H1 (cell line): ENCODE results near the gene ZBTB16. TPM values are rescaled to one million over a fixed set of nuclear protein-coding genes. Genes with fewer than 3 reads are reported as not detected.

Experiments
- BCL11A ChIP-seq, 2 experiments: IDR thresholded peaks; one replicate each; pipeline ENCODE4 v1.6.1; 2011; ENCODE audit warnings: low read depth in 2 of 2, low read length in 2 of 2, mild to moderate bottlenecking in 2 of 2
- GABPA ChIP-seq: IDR thresholded peaks from 2 replicates; pipeline ENCODE4 v1.6.1; 2011; ENCODE audit warnings: mild to moderate bottlenecking, low read length, moderate library complexity, borderline replicate concordance; ENCODE audit not compliant: insufficient read depth
- RAD21 ChIP-seq, 2 experiments: IDR thresholded peaks in 1 of 2; conservative IDR thresholded peaks in 1 of 2; 2 replicates each; pipeline ENCODE4 v1.6.1; 2011; ENCODE audit warnings: low read depth in 2 of 2, low read length in 2 of 2, improper control_type of control experiment in 1 of 2, inconsistent platforms in 1 of 2, mild to moderate bottlenecking in 1 of 2, moderate library complexity in 1 of 2
- SAP30 ChIP-seq: fragments of 300-600 bp; sonication (generic); IDR thresholded peaks from 2 replicates; pipeline ENCODE4 v1.7.1; 2012; ENCODE audit warnings: low read length, moderate library complexity, mild to moderate bottlenecking, inconsistent platforms; ENCODE audit not compliant: insufficient read depth, insufficient replicate concordance
- SIN3A ChIP-seq, 2 experiments: IDR thresholded peaks in 1 of 2; conservative IDR thresholded peaks in 1 of 2; 2 replicates each; pipeline ENCODE4 v1.6.1; 2011 to 2012; ENCODE audit warnings: low read length in 2 of 2, improper control_type of control experiment in 1 of 2, low read depth in 1 of 2, mild to moderate bottlenecking in 1 of 2
- YY1 ChIP-seq: IDR thresholded peaks from 2 replicates; pipeline ENCODE4 v1.6.1; 2011; ENCODE audit warnings: low read depth, mild to moderate bottlenecking, low read length
- polyA plus RNA-seq, 7 experiments: library from polyadenylated mRNA; depleted of rRNA in 3 of 7; stranded (reverse) in 5 of 7; unstranded in 2 of 7; fragments of >200 nt in 5 of 7; fragments of 200-250 nt in 2 of 7; gene quantifications; 1 replicate in 5 of 7; 2 replicates in 1 of 7; 4 replicates in 1 of 7; pipeline versions ENCODE4 v1.2.1 to v1.2.3, GENCODE V29; 2011 to 2013; ENCODE audit warnings: missing spikeins in 2 of 7, mixed read lengths in 2 of 7
- total RNA-seq: library from RNA; stranded (reverse); fragmentation: NEBNext Ultra II Directional; extraction: Animal tissue kit (Norgen Biotek cat#: 25700); gene quantifications from 2 replicates; pipeline ENCODE4 v1.2.1, GENCODE V29; 2021
- TF ChIP-seq, protein P1 (sequence below), 3 experiments: IDR thresholded peaks; 1 replicate in 2 of 3; 2 replicates in 1 of 3; pipeline versions ENCODE4 v1.5.1 to v1.6.1; 2011; ENCODE audit warnings: low read length in 3 of 3, mild to moderate bottlenecking in 3 of 3, inconsistent platforms in 2 of 3, low read depth in 1 of 3, moderate library complexity in 1 of 3; ENCODE audit not compliant: insufficient read depth in 1 of 3; ENCODE audit errors: control extremely low read depth in 1 of 3

ZBTB16 gene
- total and polyA plus RNA-seq, 2 of the 8 experiments (the other 6 are each of a cell fraction or from before 2014, with no cell fraction given), result 0.12 to 0.61 TPM

DNA sequence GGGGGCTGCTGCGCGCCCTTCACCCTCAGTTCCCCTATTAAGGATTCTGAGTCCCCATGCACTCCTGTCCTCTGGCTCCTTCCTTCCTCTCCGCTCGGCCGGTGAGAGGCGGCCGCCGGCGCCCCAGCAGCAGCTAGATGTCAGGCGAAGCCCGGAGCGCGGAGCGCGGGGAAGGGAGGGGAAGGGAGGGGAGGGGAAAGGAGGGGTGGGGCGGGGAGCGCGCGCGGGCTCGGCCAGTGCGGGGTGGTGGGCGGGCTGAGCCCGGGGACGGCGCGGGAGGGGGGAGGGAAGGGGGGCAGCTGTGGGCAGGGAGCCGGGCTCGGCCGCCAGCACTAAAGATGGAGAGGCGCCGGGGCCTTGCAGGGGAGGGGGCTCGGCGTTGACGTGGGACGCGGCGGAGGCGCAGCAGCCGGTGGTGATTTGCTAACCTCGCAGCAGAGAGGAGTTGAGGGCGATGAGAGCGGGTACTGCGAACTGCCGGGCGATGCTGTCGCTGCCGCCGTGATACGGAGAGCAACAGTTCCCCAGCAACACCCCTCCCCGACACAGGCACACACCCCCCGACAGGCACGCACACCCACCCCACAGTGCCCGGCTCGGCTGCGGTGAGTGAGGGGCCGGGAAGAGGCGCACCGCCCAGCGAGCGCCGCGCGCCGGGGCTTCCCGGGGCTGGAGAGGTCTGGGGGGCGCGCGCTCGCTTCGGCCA is at the start of gene ZBTB16 (continued):
- TF ChIP-seq RAD21 (IDR thresholded peaks at IDR 0.05 in 1 of 2, conservative IDR thresholded peaks at IDR 0.05 in 1 of 2; ENCODE audit: low read depth in 2 of 2, low read length in 2 of 2), result peak; percentile 5 to 33; a peak in 2 of 4 replicates
- TF ChIP-seq, protein P1, sequence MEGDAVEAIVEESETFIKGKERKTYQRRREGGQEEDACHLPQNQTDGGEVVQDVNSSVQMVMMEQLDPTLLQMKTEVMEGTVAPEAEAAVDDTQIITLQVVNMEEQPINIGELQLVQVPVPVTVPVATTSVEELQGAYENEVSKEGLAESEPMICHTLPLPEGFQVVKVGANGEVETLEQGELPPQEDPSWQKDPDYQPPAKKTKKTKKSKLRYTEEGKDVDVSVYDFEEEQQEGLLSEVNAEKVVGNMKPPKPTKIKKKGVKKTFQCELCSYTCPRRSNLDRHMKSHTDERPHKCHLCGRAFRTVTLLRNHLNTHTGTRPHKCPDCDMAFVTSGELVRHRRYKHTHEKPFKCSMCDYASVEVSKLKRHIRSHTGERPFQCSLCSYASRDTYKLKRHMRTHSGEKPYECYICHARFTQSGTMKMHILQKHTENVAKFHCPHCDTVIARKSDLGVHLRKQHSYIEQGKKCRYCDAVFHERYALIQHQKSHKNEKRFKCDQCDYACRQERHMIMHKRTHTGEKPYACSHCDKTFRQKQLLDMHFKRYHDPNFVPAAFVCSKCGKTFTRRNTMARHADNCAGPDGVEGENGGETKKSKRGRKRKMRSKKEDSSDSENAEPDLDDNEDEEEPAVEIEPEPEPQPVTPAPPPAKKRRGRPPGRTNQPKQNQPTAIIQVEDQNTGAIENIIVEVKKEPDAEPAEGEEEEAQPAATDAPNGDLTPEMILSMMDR (IDR thresholded peaks at IDR 0.05; ENCODE audit: control extremely low read depth in 1 of 3, insufficient read depth in 1 of 3, low read depth in 1 of 3, low read length in 3 of 3), result 0 out of 4 replicates have a peak, but pooled peaks of 1 of the 3 experiments have one; percentile 14
- 0 out of 2 replicates have a peak, but pooled peaks have one; percentile 17 for TF ChIP-seq GABPA
- peak in 1 of 2 experiments; percentile 63; a peak in 2 of 4 replicates for TF ChIP-seq SIN3A (conservative IDR thresholded peaks at IDR 0.05 in 1 of 2, IDR thresholded peaks at IDR 0.05 in 1 of 2; ENCODE audit: low read depth in 1 of 2, low read length in 2 of 2)
- TF ChIP-seq SAP30, result no peak
- no peak for TF ChIP-seq BCL11A (IDR thresholded peaks at IDR 0.05; ENCODE audit: low read depth in 2 of 2, low read length in 2 of 2)
- peak; percentile 97 for TF ChIP-seq YY1
